Osteoblast (primary cell): ENCODE results near the gene KIF16B. TPM values are rescaled to one million over a fixed set of nuclear protein-coding genes. Genes with fewer than 3 reads are reported as not detected.

Experiments
- DNase-seq: peaks from one replicate; pipeline ENCODE4 v3.0.0; 2011; ENCODE audit warnings: low spot score, mixed read lengths; ENCODE audit not compliant: insufficient read length; ENCODE audit errors: missing footprints
- H2AFZ ChIP-seq: 2 replicates; pipeline ENCODE4 v1.6.0; 2011; ENCODE audit warnings: mild to moderate bottlenecking, low read length
- H3K27ac ChIP-seq: 2 replicates; pipeline ENCODE4 v1.5.1; 2011; ENCODE audit warnings: mild to moderate bottlenecking, low read depth, low read length, moderate library complexity
- H3K27me3 ChIP-seq: 2 replicates; pipeline ENCODE4 v1.6.0; 2012; ENCODE audit warnings: mild to moderate bottlenecking, control low read depth, inconsistent platforms, low read length, moderate library complexity; ENCODE audit not compliant: insufficient read depth
- H3K36me3 ChIP-seq: 2 replicates; pipeline ENCODE4 v1.5.1; 2011; ENCODE audit warnings: mild to moderate bottlenecking, low read length, control low read depth, moderate library complexity; ENCODE audit not compliant: insufficient read depth
- H3K4me1 ChIP-seq: 2 replicates; pipeline ENCODE4 v1.5.1; 2011; ENCODE audit warnings: mild to moderate bottlenecking, low read length, control low read depth, moderate library complexity; ENCODE audit not compliant: insufficient read depth
- H3K4me2 ChIP-seq: 2 replicates; pipeline ENCODE4 v1.6.0; 2011; ENCODE audit warnings: mild to moderate bottlenecking, low read length; ENCODE audit not compliant: insufficient read depth
- H3K4me3 ChIP-seq: fragments of 200-600 bp; sonication (generic); 3 replicates; pipeline ENCODE4 v1.5.1; 2012; ENCODE audit warnings: mild to moderate bottlenecking, low read length, inconsistent platforms; ENCODE audit not compliant: insufficient read depth
- H3K79me2 ChIP-seq: 2 replicates; pipeline ENCODE4 v1.6.0; 2012; ENCODE audit warnings: mild to moderate bottlenecking, low read length, control low read depth, inconsistent platforms; ENCODE audit not compliant: insufficient read depth
- H3K9me3 ChIP-seq: 2 replicates; pipeline ENCODE4 v1.5.1; 2011; ENCODE audit warnings: low read depth, low read length, control low read depth
- H4K20me1 ChIP-seq: 2 replicates; pipeline ENCODE4 v1.6.0; 2012; ENCODE audit warnings: mild to moderate bottlenecking, low read length, control low read depth; ENCODE audit not compliant: insufficient read depth
- total RNA-seq: library from RNA; depleted of rRNA; stranded (reverse); fragments of >200 nt; gene quantifications from 2 replicates; pipeline ENCODE4 v1.2.3, GENCODE V29; 2012
- TF ChIP-seq, protein P1 (sequence below): IDR thresholded peaks from 2 replicates; pipeline ENCODE4 v1.5.1; 2011; ENCODE audit warnings: mild to moderate bottlenecking, low read depth, low read length, moderate library complexity; ENCODE audit errors: extremely low read depth

KIF16B gene
- total RNA-seq, 1 donor: 9.0 TPM

DNA sequence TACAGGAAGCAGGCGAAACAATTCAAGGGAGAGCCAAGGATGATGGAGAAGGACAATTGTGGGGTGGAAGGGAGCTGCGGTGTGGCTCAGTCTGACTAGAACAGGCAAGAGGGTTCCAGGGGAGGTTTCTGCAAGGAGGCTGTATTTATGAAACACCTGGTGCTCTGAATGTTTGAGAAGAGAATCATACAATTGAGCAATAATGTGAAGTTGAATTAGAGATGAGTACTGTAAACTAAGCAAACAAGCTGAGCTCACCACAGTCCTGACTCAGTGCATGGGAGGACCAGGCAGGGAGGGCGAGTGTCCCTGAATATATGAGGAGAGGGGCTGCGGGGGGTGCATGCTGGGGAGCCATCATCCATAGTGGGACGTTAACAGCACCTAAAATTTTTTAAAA is 279.7 kb downstream of the KIF16B start:
- H3K27ac ChIP-seq: no peak overlapping the region
- no peaks in the 10 kb centered on the region for H3K36me3 ChIP-seq
- no peak overlapping the region for H3K4me2 ChIP-seq
- no peaks in the 10 kb centered on the region for H4K20me1 ChIP-seq
- H3K9me3 ChIP-seq: no peaks in the 10 kb centered on the region
- no peak overlapping the region for H3K4me3 ChIP-seq
- H2AFZ ChIP-seq: no peak overlapping the region
- no peak for DNase-seq
- peaks cover 7% of the 10 kb centered on the region for H3K4me1 ChIP-seq
- H3K79me2 ChIP-seq: no peaks in the 10 kb centered on the region
- TF ChIP-seq, protein P1, sequence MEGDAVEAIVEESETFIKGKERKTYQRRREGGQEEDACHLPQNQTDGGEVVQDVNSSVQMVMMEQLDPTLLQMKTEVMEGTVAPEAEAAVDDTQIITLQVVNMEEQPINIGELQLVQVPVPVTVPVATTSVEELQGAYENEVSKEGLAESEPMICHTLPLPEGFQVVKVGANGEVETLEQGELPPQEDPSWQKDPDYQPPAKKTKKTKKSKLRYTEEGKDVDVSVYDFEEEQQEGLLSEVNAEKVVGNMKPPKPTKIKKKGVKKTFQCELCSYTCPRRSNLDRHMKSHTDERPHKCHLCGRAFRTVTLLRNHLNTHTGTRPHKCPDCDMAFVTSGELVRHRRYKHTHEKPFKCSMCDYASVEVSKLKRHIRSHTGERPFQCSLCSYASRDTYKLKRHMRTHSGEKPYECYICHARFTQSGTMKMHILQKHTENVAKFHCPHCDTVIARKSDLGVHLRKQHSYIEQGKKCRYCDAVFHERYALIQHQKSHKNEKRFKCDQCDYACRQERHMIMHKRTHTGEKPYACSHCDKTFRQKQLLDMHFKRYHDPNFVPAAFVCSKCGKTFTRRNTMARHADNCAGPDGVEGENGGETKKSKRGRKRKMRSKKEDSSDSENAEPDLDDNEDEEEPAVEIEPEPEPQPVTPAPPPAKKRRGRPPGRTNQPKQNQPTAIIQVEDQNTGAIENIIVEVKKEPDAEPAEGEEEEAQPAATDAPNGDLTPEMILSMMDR: no peak
- H3K27me3 ChIP-seq: no peaks in the 10 kb centered on the region

DNA sequence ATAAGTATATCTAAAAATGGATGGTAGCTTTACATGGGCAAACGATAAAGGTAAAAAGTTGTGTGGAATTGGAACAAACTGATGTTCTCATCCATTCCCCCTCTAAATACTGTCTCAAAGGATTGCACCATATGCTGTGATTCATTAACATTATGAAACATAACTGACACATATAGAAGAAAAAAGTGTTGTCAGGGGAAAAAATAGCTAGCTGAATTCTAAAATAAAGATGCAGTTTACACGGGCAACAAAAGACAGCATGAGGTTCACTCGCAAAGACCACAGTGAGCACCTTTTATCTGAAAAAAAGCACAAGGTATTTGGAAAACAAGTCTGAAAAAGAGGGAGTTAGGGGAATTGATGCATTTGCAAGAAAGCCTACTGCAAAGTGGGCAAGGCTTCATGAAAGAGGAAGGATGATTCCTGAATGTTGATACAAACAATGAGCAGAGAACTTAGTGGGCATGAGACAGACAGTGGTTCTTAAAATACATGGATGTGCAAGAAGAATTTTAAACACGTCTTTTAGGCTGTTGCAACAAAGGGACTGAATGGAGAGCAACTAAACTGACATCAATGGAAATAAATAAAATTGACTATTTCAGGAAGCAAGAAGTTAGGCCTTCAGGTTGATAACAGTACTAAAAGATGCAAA is 280.9 kb downstream of the KIF16B start:
- TF ChIP-seq, protein P1: no peak
- Histone ChIP-seq H3K36me3 (no peaks in the 10 kb centered on the region), H3K9me3 (no peaks in the 10 kb centered on the region), H4K20me1 (no peaks in the 10 kb centered on the region), H3K4me2 (no peak overlapping the region), H3K79me2 (no peaks in the 10 kb centered on the region), H3K4me1 (peaks cover 7% of the 10 kb centered on the region), H3K4me3 (no peak overlapping the region), H3K27me3 (no peaks in the 10 kb centered on the region), H2AFZ (no peak overlapping the region), H3K27ac (no peak overlapping the region)
- no peak for DNase-seq

DNA sequence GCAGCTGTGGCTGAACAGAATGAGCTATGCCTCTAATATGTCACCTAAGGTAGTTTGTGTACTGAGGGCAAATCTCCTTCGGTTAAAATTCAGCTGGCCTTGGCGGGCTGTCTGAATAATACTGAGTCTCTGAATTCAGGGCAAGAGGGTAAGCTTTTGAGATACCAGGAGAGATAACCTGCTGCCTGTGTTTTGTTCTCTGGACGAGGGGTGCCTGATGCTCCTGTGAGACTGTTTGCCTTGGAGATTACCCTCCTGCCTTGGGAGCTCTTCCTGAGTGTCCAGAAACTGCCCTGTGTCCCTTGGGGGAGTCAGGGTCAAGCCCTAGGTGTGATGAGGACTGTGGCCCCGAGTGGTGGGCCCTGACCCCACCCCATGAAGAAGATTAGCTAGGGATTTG is 282.9 kb downstream of the KIF16B start:
- Histone ChIP-seq H3K79me2 (no peaks in the 10 kb centered on the region), H3K27me3 (no peaks in the 10 kb centered on the region), H3K27ac (no peak overlapping the region), H3K4me1 (peaks cover 7% of the 10 kb centered on the region), H3K9me3 (no peaks in the 10 kb centered on the region), H3K4me2 (no peak overlapping the region), H3K4me3 (no peak overlapping the region), H3K36me3 (no peaks in the 10 kb centered on the region), H2AFZ (no peak overlapping the region), H4K20me1 (no peaks in the 10 kb centered on the region)
- TF ChIP-seq, protein P1: no peak
- DNase-seq: no peak

DNA sequence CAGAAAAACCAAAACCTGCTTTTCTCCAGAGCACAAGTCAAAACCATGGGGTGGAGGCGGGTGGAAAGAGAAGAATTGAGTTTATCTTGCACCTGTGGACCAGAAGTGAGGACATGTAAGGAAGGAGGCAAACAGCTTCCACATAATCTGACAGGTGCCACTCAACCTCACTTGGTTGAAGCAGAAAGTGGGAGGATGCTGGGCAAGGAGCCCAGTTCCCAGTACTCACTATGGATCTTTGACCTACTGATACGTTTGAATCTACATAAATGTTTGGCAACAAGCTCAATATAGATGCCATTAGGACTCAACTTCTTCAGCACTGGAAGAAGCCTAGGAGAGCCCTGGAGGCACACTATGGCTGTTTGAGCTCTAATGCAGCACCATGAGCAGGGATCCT is 285.5 kb downstream of the KIF16B start:
- DNase-seq: no peak
- no peaks in the 10 kb centered on the region for H3K9me3 ChIP-seq
- H2AFZ ChIP-seq: no peak overlapping the region
- no peaks in the 10 kb centered on the region for H4K20me1 ChIP-seq
- H3K4me2 ChIP-seq: no peak overlapping the region
- no peaks in the 10 kb centered on the region for H3K79me2 ChIP-seq
- no peak overlapping the region for H3K27ac ChIP-seq
- TF ChIP-seq, protein P1: no peak
- H3K27me3 ChIP-seq: no peaks in the 10 kb centered on the region
- H3K4me3 ChIP-seq: no peak overlapping the region
- H3K4me1 ChIP-seq: peaks cover 7% of the 10 kb centered on the region
- H3K36me3 ChIP-seq: no peaks in the 10 kb centered on the region
